ENCODE data around the gene NRAP.

NRAP gene

DNA sequence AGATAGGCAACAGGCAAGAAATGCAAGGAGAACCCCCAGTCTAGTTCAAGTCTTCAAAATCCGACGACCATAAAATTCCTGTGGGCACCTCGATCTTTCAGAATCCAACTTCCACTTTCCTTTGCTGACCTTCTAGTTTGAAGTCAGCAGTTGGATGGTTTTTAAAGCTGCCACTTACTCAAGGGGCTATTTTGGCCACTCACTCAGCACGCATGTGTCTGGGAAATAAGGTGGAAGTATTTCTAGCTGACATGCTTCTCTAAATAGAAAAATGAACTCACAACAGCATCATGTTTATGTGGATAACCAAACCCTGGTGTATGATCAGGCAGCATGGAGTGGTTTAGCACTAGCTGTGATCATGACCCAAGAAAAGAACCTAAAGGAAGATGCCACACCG lies at the start of gene NRAP:
Gene NRAP, minus strand, starts transcription at position 134 of the 400 bp plus-strand sequence. CDS start 159 bp downstream, outside the sequence.
- DNase-seq (ENCODE audit: insufficient read length, low spot score) (no peak), FAIRE-seq (no peak)

- DNase-seq (ENCODE audit: insufficient read length, low spot score) (no peak), FAIRE-seq (no peak)
These were observed 49.8 kb upstream of the NRAP start for GRCh38 chr10:113713640-113713982.

- DNase-seq (ENCODE audit: insufficient read length, low spot score), result no peak
- FAIRE-seq, result no peak
These were observed 49.2 kb upstream of the NRAP start for GRCh38 chr10:113712755-113713639.

DNA sequence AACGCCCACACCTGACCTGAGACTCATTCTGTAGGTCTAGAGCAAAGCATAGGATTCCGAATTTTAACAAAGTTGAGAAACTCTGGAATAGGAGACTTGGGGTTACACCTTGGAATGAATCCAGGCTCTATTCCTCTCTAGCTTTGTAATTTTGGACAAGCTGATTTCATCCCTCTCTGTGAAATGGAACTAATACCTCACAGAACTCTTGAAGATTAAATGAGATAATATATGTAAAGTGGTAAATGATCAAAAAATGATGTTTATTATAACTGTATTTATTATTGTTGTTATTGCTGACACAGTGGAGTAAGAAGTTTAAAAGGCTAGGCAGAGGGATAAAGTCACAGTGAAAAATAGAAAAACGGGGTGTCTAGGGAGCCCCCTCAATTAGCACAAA lies 48.2 kb upstream of the NRAP start:
- FAIRE-seq (no peak), DNase-seq (ENCODE audit: insufficient read length, low spot score) (no peak)

DNA sequence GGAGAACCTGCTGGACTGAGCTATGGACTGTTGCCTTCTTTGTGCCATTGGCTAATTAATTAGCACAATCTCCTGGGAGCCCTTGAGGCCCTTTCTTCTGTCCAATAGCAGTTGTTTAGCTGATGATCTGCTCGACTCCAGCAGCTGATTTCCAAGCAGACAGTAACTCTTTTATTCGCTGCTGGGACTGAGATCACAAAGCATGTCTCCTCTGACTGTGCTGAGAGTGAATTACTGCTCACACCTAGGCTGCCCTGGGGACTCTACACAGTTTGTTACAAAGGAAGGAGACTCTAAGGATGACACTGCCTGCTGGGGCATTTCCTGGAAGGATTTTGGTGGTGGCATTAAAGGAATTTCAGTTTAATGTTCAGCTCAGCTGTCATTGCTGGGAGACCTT lies 47.3 kb upstream of the NRAP start:
- no peak for FAIRE-seq
- DNase-seq (ENCODE audit: insufficient read length, low spot score), result no peak

- DNase-seq (ENCODE audit: insufficient read length, low spot score), result peak; percentile 38
- no peak for FAIRE-seq
These were observed 45.5 kb upstream of the NRAP start for GRCh38 chr10:113709221-113709838.

DNA sequence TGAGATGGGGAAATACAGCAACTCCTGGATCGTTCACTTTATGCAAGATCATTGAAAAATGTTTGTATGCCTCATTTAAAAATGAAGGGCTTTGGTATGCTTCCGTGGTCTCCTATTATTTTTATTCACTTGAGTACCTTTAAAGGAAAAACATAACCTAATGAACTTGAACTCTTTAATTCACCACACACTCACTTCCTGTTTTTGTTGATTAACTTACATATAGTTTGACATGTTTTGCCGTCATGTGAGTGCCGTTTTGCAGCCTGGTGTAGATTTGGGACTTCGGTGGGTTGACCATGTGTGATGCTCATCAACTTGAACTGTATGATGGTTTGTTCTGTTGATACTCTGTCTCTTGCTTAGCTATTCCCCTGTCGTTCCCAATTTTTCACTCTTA lies 44.8 kb upstream of the NRAP start:
- FAIRE-seq, result no peak
- no peak for DNase-seq (ENCODE audit: insufficient read length, low spot score)

DNA sequence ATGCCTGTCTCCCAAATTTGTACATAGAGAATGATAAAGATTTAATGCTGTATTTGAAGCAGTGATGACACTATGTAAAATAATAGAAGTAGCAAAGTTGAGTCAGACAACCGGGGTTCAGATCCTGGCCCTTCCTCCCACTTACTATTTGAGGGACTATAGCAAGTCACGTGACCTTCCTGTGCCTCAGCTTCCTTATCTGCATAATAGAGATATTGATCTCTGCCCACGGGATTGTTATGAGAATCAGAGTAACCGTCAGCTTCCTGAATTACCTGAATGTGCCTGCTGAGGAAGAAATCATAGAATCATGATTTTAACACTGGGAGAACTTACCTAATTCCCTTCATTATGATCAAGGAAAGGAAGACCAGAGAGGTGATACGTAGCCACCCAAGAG lies 42.8 kb upstream of the NRAP start:
- FAIRE-seq (no peak), DNase-seq (ENCODE audit: insufficient read length, low spot score) (no peak)

- FAIRE-seq (no peak), DNase-seq (ENCODE audit: insufficient read length, low spot score) (no peak)
These were observed 41.5 kb upstream of the NRAP start for GRCh38 chr10:113705344-113705652.

- no peak for DNase-seq (ENCODE audit: insufficient read length, low spot score)
- no peak for FAIRE-seq
These were observed 40.9 kb upstream of the NRAP start for GRCh38 chr10:113704637-113705343.

- FAIRE-seq, result no peak
- DNase-seq (ENCODE audit: insufficient read length, low spot score), result no peak
These were observed 33.8 kb upstream of the NRAP start for GRCh38 chr10:113697595-113697994.

DNA sequence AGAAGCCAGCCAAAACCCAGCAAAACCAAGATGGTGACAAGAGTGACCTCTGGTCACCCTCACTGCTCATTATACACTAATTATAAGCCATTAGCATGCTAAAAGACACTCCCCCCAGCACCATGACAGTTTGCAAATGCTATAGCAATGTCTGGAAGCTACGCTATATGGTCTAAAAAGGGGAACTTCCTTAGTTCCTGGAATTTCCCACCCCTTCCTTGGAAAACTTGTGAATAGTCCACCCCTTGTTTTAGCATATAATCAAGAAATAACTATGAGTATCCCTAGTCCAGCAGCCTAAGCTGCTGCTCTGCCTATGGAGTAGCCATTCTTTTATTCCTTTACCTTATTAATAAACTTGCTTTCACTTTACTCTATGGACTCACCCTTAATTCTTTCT lies 31.9 kb upstream of the NRAP start:
- FAIRE-seq, result no peak
- no peak for DNase-seq (ENCODE audit: insufficient read length, low spot score)

GRCh38 chr10:113693348-113693747 lies 29.5 kb upstream of the NRAP start:
- FAIRE-seq (no peak), DNase-seq (ENCODE audit: insufficient read length, low spot score) (no peak)

DNA sequence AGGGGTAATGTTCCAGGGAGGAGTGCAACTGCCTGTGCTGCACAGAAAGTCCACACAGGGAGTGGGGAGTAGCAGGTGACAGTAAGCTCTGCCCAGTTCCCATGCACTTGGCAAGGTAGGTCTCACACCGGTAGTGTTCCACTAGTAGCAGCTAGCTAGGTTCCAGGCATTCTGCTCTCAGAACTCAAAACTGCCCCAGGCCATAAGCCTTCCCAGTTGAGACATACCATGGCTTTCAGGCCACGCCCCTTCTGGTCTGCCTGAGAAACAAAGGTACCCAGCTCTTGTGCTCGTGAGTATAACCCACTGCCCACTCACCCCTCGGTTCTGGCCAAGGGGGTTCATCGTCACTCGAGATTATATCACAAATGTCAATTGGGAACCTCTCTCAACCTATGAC lies 28.4 kb upstream of the NRAP start:
- FAIRE-seq, result no peak
- no peak for DNase-seq (ENCODE audit: insufficient read length, low spot score)

GRCh38 chr10:113691381-113691780 lies 27.5 kb upstream of the NRAP start:
- DNase-seq (ENCODE audit: insufficient read length, low spot score) (no peak), FAIRE-seq (no peak)

- DNase-seq (ENCODE audit: insufficient read length, low spot score), result no peak
These were observed 26.9 kb upstream of the NRAP start for GRCh38 chr10:113690749-113691148.

DNA sequence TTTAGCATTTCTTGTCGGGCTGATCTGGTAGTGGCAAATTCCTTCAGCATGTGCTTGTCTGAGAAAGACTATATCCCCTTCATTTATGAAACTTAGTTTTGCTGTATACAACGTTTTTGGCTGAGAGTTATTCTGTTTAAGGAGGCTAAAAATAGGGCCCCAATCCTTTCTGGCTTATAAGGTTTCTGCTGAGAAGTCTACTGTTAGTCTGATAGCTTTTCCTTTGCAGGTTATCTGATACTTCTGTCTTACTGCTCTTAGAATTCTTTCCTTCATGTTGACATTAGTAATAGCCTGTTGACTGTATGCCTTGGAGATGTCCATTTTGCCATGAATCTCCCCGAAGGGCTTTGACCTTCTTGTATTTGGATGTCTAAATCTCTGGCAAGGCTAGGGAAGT lies 25.7 kb upstream of the NRAP start:
- DNase-seq (ENCODE audit: insufficient read length, low spot score), result no peak
- no peak for FAIRE-seq

More at GRCh38 chr10:113690749-113691148, 26.9 kb upstream of the NRAP start:
- FAIRE-seq, result no peak

DNA sequence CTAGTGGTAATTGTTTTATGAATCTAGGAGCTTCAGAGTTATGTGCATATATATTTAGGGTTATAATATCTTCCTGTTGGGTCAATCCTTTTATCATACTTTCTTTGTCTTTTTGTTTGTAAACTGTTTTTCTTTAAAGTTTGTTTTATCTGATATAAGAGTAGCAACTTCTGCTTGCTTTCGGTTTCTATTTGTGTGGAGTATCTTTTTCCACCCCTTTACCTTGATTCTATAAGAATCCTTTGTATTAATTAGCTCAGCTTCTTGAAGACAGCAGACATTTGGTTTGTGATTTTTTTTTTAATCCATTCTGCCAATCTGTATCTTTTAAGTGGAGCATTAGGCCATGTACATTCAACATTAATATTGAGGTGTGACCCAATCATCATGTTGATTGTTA lies 25.2 kb upstream of the NRAP start:
- DNase-seq (ENCODE audit: insufficient read length, low spot score) (no peak), FAIRE-seq (no peak)

GRCh38 chr10:113687037-113687436 lies 23.2 kb upstream of the NRAP start:
- no peak for FAIRE-seq
- no peak for DNase-seq (ENCODE audit: insufficient read length, low spot score)

DNA sequence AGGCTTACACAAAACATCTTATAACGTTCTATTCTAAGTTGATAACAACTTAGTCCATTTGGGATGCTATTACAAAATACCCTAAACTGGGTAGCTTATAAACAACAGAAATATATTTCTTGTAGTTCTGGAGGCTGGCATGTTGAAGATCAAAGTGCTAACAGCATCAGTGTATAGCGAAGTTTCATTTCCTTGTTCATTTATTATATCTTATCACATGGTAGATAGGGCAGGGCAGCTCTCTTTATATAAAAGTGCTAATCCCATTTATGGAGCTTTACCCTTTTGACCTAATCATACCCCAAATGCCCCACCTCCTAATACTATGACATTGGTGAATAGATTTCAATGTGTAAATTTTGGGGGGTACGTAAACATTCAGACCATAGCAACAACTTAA lies 22.2 kb upstream of the NRAP start:
- no peak for DNase-seq (ENCODE audit: insufficient read length, low spot score)
- FAIRE-seq, result no peak

- DNase-seq (ENCODE audit: insufficient read length, low spot score), result no peak
- FAIRE-seq, result no peak
These were observed 19.5 kb upstream of the NRAP start for GRCh38 chr10:113683300-113683699.
